WERI-Rb-1 (cell line): ENCODE measurements around the gene OR51G2.
"Not testable (repeated sequence)": the region's sequence is repeated elsewhere in the genome, so short reads cannot be mapped to it uniquely, and the experiment has no call there.

Experiments used
- DNase-seq: peaks from one replicate; pipeline ENCODE4 v3.0.0-alpha.2; 2020
- H3K27ac ChIP-seq: fragments of 250-450 bp; sonication (Bioruptor Pico); 2 replicates; pipeline ENCODE4 v1.5.1; 2020; ENCODE audit warnings: mild to moderate bottlenecking, moderate library complexity
- H3K27me3 ChIP-seq: fragments of 250-450 bp; sonication (Bioruptor Pico); 2 replicates; pipeline ENCODE4 v1.5.1; 2021; ENCODE audit warnings: mild to moderate bottlenecking, low read depth, moderate library complexity; ENCODE audit not compliant: insufficient read depth, severe bottlenecking
- H3K36me3 ChIP-seq: fragments of 250-450 bp; sonication (Bioruptor Pico); 2 replicates; pipeline ENCODE4 v1.5.1; 2020; ENCODE audit warnings: mild to moderate bottlenecking, moderate library complexity
- H3K4me3 ChIP-seq: 2 replicates; pipeline ENCODE4 v1.5.1; 2011; ENCODE audit warnings: low read depth, mild to moderate bottlenecking, control low read depth, low read length
- H3K9me3 ChIP-seq: fragments of 250-450 bp; sonication (Bioruptor Pico); 2 replicates; pipeline ENCODE4 v1.5.1; 2021; ENCODE audit warnings: mild to moderate bottlenecking, moderate library complexity; ENCODE audit not compliant: severe bottlenecking
- CTCF ChIP-seq: IDR thresholded peaks from 2 replicates; pipeline ENCODE4 v1.5.1; 2011; ENCODE audit warnings: low read depth, mild to moderate bottlenecking, control low read depth, inconsistent platforms, low read length

Gene OR51G2, protein sequence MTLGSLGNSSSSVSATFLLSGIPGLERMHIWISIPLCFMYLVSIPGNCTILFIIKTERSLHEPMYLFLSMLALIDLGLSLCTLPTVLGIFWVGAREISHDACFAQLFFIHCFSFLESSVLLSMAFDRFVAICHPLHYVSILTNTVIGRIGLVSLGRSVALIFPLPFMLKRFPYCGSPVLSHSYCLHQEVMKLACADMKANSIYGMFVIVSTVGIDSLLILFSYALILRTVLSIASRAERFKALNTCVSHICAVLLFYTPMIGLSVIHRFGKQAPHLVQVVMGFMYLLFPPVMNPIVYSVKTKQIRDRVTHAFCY

GRCh38 chr11:4919250-4919649, at the start of gene OR51G2:
TSS of gene OR51G2 (minus strand) at chr11:4919350. CDS start at chr11:4915663, 3,687 bp downstream.
- TF ChIP-seq CTCF = no peak
- no peak within 1 kb of the TSS for H3K27ac ChIP-seq
- H3K4me3 ChIP-seq = no peak within 1 kb of the TSS
- H3K9me3 ChIP-seq = no peaks in the 10 kb centered on the region
- peaks cover 44% of the 10 kb centered on the region for H3K27me3 ChIP-seq
- no peak for DNase-seq
- no peaks in the 10 kb centered on the region for H3K36me3 ChIP-seq

- peaks cover 48% of the 10 kb centered on the region for H3K27me3 ChIP-seq
- H3K27ac ChIP-seq = no peak overlapping the region
- no peak for TF ChIP-seq CTCF
- no peaks in the 10 kb centered on the region for H3K9me3 ChIP-seq
- H3K36me3 ChIP-seq = no peaks in the 10 kb centered on the region
- DNase-seq = no peak
- no peak overlapping the region for H3K4me3 ChIP-seq
Observed at GRCh38 chr11:4962816-4963215, 43.7 kb upstream of the OR51G2 start.

DNA sequence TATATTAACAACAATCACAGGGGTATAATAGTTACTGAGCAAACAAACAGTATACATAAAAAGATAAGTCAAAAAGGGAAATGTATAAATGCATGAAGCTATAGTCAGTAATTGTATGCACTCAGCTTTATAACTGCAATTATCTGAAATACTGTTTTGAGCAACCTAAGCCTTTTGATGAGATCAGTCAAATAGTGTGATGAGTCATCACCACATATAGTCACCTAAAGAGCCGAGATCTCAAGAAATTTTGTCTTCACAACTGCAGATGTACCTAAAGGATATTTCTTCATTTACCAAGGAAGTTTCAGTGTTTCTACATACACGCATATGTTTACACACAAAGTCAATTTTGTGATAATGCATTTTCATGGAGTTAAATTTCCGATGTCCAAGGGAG, 41.7 kb upstream of the OR51G2 start:
- no peak for TF ChIP-seq CTCF
- Histone ChIP-seq H3K27me3 (peaks cover 43% of the 10 kb centered on the region), H3K9me3 (no peaks in the 10 kb centered on the region), H3K4me3 (no peak overlapping the region), H3K36me3 (no peaks in the 10 kb centered on the region), H3K27ac (no peak overlapping the region)
- DNase-seq = no peak

DNA sequence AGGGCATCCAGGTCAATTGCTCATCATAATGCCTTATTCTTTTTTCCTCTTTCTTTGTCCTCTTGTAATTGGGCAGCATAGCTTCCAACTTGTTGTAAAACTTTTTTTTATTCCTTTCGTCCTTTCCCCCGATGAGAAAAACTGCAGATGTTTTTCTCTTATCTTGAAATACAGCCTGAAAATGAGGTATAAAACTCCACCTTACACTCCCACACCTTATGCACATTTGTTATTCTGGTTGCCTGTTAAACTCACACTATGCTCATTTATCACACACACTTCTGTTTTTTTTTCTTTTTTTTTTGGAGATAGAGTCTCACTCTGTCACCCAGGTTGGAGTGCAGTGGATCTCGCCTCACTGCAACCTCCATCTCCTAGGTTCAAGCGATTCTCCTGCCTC, 38.2 kb upstream of the OR51G2 start:
- Histone ChIP-seq H3K27me3 (peaks cover 25% of the 10 kb centered on the region), H3K36me3 (no peaks in the 10 kb centered on the region)
- no peak for TF ChIP-seq CTCF

DNA sequence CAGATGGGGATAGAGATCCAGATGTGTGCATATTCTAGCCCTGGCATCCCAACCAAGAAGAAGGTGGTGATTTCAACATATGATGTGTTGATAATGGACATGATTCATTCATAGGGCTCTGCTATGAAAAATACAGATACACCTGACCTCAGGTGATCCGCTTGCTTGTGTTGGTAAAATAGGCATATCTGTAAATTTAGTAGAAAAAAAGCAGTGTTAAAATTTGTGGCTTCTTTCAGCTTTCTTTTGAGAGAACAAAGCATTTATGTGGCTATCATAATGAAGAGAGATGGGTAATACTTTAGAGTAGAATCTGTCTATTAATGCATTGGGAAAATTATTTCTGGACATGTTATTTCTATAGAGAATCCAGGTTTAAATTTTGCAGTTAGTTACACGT, 36.5 kb upstream of the OR51G2 start, which contains the start of gene OR51A2:
Gene OR51A2 (minus strand): TSS at position 101 of the 400 bp plus-strand sequence. CDS start 0 bp downstream, at position 101.
- not testable (repeated sequence) for H3K9me3 ChIP-seq, H3K36me3 ChIP-seq, H3K4me3 ChIP-seq, DNase-seq, H3K27ac ChIP-seq
- peaks cover 12% of the 10 kb centered on the region for H3K27me3 ChIP-seq

More for the DNA sequence above, 38.2 kb upstream of the OR51G2 start:
- no peak for DNase-seq
- H3K9me3 ChIP-seq = no peaks in the 10 kb centered on the region
- H3K27ac ChIP-seq = no peak overlapping the region
- no peak overlapping the region for H3K4me3 ChIP-seq

DNA sequence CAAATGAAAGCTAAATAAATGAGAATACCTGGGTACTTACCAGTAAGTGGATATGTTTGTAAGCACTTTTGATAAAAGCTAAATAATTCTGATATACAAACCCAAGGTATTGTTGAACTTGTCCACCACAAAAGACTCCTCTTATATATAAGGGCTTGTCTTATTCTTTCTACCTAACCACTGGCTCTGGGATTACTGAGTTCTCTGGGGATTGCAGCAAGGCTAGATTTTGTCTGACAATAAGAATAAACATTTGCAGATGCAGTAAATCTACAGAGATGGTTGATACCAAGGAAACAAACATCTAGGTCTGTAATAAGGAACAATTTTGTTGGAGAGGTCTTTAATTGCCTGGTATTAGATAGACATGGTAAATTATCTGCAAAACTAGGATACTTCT, 28.4 kb upstream of the OR51G2 start, which contains the start of gene OR51A4:
Gene OR51A4 (minus strand): TSS at position 101 of the 400 bp plus-strand sequence. CDS start 505 bp downstream, outside the sequence.
- DNase-seq = no peak
- Histone ChIP-seq H3K4me3 (no peak within 1 kb of the TSS), H3K27ac (no peak within 1 kb of the TSS), H3K9me3 (no peaks in the 10 kb centered on the region), H3K36me3 (no peaks in the 10 kb centered on the region), H3K27me3 (peaks cover 8% of the 10 kb centered on the region)
- no peak for TF ChIP-seq CTCF
